Tibial artery (tissue), 4 donors: ENCODE measurements around the gene IFNGR2.

Experiments
- DNase-seq, 2 donors: peaks; one replicate each; pipeline ENCODE4 v3.0.0-alpha.2; 2019
- H3K27ac ChIP-seq, 2 donors: fragments of 200-600 bp; sonication (generic) in 1 of 2; 1 replicate in 1 of 2; 2 replicates in 1 of 2; pipeline ENCODE4 v1.5.1; 2018 to 2019; ENCODE audit warnings: mild to moderate bottlenecking in 1 of 2
- H3K27me3 ChIP-seq, 2 donors: fragments of 200-600 bp; sonication (generic) in 1 of 2; one replicate each; pipeline versions ENCODE4 v1.5.1 to v1.6.0; 2016 to 2019
- H3K36me3 ChIP-seq, 3 donors: fragments of 200-600 bp; sonication (generic) in 2 of 3; one replicate each; pipeline ENCODE4 v1.5.1; 2016 to 2019; ENCODE audit warnings: mild to moderate bottlenecking in 2 of 3
- H3K4me1 ChIP-seq, 4 donors: fragments of 200-600 bp; sonication (generic) in 2 of 4; 1 replicate in 3 of 4; 2 replicates in 1 of 4; pipeline ENCODE4 v1.5.1; 2016 to 2019
- H3K4me3 ChIP-seq, 2 donors: fragments of 200-600 bp; sonication (generic) in 1 of 2; 1 replicate in 1 of 2; 2 replicates in 1 of 2; pipeline ENCODE4 v1.5.1; 2018 to 2019; ENCODE audit warnings: mild to moderate bottlenecking in 2 of 2
- H3K9me3 ChIP-seq, 3 donors: fragments of 200-600 bp; sonication (generic) in 1 of 3; one replicate each; pipeline ENCODE4 v1.5.1; 2016 to 2019
- intact Hi-C: fragments of 100-400 bp; cut with DNase I; formaldehyde crosslinking; loops from one replicate; pipeline ENCODE4 v1.15.0; 2023; ENCODE audit warnings: low total_unique reads
- TF ChIP-seq, protein P1 (sequence below), 2 experiments: fragments of 200-600 bp in 1 of 2; fragments of 450-650 bp in 1 of 2; IDR thresholded peaks; one replicate each; pipeline ENCODE4 v1.5.1; 2017 to 2019; ENCODE audit warnings: antibody characterized with exemption in 2 of 2, mild to moderate bottlenecking in 1 of 2, moderate library complexity in 1 of 2

Gene IFNGR2

DNA sequence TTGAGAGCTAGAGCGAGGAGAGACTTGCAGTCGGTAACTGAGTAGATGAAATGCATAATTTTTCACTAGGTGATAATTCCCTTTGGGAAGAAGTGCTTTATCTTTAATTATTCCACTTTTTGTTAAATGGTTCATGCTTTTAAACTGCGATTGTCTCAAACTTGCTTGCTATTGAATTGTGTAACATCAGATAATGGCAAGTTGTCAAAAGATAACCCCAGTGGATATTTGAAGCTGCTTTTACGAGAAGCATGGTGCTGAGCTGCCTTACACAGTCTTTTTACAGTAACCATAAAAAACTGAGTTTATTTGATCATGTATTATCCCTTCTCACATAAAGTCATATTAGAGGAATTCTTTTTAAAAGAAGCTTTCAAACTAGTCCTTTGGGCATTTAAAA is 46.4 kb downstream of the IFNGR2 start:
- peaks cover 0 to 4% (median under 1%) of the 10 kb centered on the region in 4 donors for H3K4me1 ChIP-seq
- H3K27ac ChIP-seq = no peak overlapping the region
- H3K36me3 ChIP-seq = peaks cover 33 to 61% (median 48%) of the 10 kb centered on the region in 3 donors
- H3K4me3 ChIP-seq = no peak overlapping the region
- H3K9me3 ChIP-seq = no peaks in the 10 kb centered on the region
- no peak for DNase-seq
- H3K27me3 ChIP-seq = no peaks in the 10 kb centered on the region
- intact Hi-C loops = loop anchor here (5.0 to 10.0 kb wide), 2 partner anchors 247 to 615 kb away; no protein-coding TSS in a partner anchor
- TF ChIP-seq, protein P1, sequence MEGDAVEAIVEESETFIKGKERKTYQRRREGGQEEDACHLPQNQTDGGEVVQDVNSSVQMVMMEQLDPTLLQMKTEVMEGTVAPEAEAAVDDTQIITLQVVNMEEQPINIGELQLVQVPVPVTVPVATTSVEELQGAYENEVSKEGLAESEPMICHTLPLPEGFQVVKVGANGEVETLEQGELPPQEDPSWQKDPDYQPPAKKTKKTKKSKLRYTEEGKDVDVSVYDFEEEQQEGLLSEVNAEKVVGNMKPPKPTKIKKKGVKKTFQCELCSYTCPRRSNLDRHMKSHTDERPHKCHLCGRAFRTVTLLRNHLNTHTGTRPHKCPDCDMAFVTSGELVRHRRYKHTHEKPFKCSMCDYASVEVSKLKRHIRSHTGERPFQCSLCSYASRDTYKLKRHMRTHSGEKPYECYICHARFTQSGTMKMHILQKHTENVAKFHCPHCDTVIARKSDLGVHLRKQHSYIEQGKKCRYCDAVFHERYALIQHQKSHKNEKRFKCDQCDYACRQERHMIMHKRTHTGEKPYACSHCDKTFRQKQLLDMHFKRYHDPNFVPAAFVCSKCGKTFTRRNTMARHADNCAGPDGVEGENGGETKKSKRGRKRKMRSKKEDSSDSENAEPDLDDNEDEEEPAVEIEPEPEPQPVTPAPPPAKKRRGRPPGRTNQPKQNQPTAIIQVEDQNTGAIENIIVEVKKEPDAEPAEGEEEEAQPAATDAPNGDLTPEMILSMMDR (IDR thresholded peaks at IDR 0.05) = no peak

DNA sequence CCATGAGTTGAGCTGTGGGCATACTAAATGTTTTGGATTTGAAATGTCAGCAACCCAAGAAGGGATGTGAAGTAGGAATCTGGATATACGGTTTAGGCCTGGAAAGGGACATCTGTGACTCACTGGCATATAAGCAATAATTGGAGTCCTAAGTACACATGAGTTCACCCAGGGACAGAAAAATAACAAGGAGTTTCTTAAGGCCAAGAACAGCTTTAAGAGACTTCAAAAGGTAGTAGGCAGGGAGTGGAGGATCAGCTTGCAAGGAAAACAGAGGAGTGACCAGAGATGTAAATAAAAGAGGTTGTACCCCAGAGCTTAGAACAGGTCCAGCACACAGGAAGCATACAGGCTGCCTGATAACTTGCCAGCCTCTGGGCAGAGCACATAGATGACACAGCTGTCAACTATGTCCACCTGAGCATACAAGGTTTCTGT is 48.4 kb downstream of the IFNGR2 start:
- H3K9me3 ChIP-seq = no peaks in the 10 kb centered on the region
- TF ChIP-seq, protein P1 (IDR thresholded peaks at IDR 0.05) = no peak
- no peaks in the 10 kb centered on the region for H3K27me3 ChIP-seq
- no peak overlapping the region for H3K4me3 ChIP-seq
- peaks cover 49 to 75% (median 51%) of the 10 kb centered on the region in 3 donors for H3K36me3 ChIP-seq
- DNase-seq = no peak
- no peak overlapping the region for H3K27ac ChIP-seq
- intact Hi-C loops = no loop called here
- no peaks in the 10 kb centered on the region for H3K4me1 ChIP-seq

DNA sequence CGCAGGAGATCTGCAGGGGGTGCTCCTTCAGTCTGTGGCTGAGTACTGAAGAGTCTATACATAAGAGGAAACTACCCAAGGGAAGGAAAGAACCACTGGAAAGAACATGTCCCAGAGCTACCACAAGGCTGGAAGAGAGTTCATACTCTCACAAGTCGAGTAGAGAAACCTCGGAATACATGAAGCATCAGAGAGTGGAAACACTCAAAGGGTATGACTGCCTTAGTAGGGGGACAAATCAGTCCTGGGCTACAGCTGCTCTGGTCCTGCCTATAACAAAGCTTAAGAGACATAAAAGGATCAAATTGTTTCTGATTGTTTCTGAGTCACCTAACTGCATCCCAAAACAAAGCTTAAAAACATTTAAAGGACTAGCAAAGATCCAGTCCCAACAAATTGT is 49.1 kb downstream of the IFNGR2 start:
- Histone ChIP-seq H3K4me3 (no peak overlapping the region), H3K4me1 (no peaks in the 10 kb centered on the region), H3K27ac (no peak overlapping the region), H3K36me3 (peaks cover 49 to 79% (median 53%) of the 10 kb centered on the region in 3 donors), H3K27me3 (no peaks in the 10 kb centered on the region), H3K9me3 (no peaks in the 10 kb centered on the region)
- intact Hi-C loops = no loop called here
- TF ChIP-seq, protein P1 (IDR thresholded peaks at IDR 0.05) = no peak
- no peak for DNase-seq

DNA sequence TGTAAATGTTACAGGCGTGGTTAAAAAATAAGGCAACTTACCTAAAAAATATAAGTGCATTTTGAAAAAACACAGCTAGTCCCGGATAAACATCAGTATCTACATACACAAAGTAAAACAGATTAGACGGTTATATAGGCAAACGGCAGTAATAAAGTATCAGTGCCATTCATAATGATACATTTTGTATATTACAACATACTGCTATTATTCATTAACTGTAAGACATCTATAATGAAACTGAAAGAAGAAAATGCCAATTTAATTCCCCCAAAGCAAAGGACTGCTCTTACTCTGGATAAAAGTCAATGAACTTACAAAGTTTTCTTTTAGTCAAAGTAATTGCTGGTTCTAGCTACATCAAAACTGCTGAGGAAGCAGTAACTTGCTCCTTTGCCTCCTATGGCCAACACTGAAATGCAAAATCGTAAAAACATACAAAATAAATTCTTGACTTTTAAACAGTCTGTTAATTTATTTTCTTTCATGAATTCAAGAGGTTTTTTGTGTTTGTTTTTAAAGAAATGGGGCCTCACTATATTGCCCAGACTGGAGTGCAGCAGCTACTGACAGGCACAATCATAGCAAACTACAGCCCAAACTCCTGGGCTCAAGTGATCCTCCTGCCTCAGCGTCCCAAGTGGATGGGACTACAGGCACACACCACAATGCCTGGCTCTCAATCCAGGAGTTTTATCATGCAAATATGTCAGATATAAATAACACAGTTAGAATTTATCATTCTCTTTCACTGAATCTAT is 52.7 kb downstream of the IFNGR2 start:
- DNase-seq = no peak
- Histone ChIP-seq H3K36me3 (peaks cover 43 to 81% (median 61%) of the 10 kb centered on the region in 3 donors), H3K4me3 (no peak overlapping the region), H3K27ac (no peak overlapping the region), H3K4me1 (no peaks in the 10 kb centered on the region), H3K27me3 (no peaks in the 10 kb centered on the region), H3K9me3 (no peaks in the 10 kb centered on the region)
- intact Hi-C loops = no loop called here
- TF ChIP-seq, protein P1 (IDR thresholded peaks at IDR 0.05) = no peak

DNA sequence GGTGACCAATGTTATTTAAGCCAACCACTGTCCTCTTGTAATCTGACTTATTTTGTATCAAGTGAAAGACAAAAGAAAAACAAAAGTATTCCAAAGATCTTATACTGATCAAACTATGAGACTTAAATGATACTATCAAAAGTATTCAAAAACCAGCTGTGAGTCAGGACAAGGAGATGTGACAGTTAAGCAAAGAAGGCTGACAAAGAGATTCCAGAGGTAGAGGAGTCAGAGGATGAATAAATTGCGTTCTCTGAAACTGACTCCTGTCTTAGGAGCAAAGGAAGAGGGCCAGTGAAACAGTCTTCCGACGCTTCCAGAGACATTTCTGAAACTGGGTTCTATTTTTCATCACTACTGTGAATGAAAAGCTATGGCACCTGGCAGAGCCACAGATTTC is 55.6 kb downstream of the IFNGR2 start:
- H3K36me3 ChIP-seq = peaks cover 39 to 76% (median 70%) of the 10 kb centered on the region in 3 donors
- no peak overlapping the region for H3K4me3 ChIP-seq
- DNase-seq = no peak
- no peaks in the 10 kb centered on the region for H3K9me3 ChIP-seq
- no peaks in the 10 kb centered on the region for H3K4me1 ChIP-seq
- no peaks in the 10 kb centered on the region for H3K27me3 ChIP-seq
- intact Hi-C loops = no loop called here
- TF ChIP-seq, protein P1 (IDR thresholded peaks at IDR 0.05) = no peak
- H3K27ac ChIP-seq = no peak overlapping the region
